HG03135 (cell line): ENCODE results near the gene MALAT1.

ENCODE experiments used
- ATAC-seq: cut with Tn5 transposase; IDR thresholded peaks from one replicate; pipeline ENCODE4 v1.9.1; 2021; ENCODE audit warnings: mild to moderate bottlenecking, moderate library complexity; ENCODE audit not compliant: unreplicated experiment

MALAT1 gene

DNA sequence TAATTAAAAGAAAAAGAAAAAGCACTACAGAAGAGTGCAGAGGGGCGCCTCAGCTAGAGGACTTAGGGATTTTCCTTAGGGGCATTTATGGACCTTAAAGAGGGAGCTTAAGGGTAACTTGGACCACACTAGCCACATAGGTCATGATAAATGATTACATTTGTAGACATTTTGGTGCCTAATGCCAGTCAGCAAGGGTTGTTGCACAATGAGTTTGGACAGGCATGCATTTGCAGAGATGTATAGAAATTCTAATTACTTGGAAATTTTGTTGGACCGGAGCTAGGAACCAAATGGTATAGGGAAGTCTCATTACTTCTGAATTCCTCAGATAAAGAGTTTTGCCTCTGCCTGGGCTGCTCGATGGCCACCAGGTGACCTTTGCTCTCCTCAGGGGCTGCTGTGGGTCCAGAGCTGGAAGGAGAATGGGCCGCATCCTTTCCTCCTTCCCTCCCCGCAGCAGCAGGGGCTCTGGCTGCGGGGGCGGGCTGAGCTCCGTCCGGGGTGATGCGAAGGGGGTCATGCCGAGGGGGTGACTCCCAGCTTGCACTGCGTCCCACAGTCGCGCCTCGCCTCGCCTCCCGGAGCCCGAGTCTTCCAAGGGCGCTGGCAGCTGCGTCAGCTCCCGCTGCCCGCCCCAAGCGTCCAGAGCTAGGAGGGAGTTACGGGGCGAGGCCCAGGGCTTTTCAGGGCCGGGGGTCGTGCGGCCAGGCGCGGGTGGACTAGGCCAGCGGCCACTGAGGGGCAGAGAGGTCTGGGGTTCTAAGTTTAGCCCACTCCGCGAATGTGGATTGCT, 20.3 kb upstream of the MALAT1 start:
- no peak for ATAC-seq

- ATAC-seq: no peak
Measured at GRCh38 chr11:65479184-65480145, 19.4 kb upstream of the MALAT1 start.

GRCh38 chr11:65482306-65482850, 16.5 kb upstream of the MALAT1 start:
- no peak for ATAC-seq

- no peak for ATAC-seq
Measured at GRCh38 chr11:65485920-65486219, 13.0 kb upstream of the MALAT1 start.

GRCh38 chr11:65486570-65487466, 12.0 kb upstream of the MALAT1 start:
- no peak for ATAC-seq

DNA sequence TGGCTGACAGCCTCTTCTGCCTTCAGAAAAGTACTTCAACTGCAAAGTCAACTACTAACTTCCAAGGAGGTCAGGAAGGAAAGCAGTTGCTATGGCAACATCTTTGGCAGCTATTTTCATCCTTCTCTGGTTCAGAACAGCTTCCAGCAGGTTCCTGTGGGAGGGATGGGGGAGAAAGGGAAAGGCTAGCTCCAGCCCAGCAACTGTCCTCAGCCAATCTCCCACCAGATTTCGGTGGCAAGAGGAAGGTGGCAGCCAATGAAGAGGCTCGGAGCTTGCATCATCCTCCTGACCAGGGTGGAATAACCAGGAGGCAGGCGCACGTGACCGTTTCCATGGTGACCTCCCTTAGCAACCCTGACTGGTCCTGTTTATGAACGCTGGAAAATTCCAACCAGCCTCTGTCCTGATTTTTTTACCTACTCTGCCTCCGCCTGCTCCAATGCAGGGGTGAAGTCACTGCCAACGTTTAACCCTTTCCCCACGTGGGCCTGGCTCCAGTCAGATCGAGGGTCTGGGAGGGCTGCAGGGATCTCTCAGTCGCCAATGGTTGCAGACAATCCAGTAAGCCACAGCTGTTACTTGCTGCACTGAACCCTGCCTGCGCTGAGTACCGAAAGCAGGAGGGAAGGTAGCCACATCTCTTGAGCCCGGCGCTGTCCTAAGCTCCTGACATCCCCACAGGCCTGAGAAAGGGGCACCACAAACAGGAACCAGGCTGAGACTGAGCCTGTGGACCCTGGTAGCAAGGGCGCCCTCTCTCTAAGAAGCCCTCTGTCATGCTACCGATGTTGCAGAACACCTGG, 11.2 kb upstream of the MALAT1 start:
- ATAC-seq: peak; percentile 54

DNA sequence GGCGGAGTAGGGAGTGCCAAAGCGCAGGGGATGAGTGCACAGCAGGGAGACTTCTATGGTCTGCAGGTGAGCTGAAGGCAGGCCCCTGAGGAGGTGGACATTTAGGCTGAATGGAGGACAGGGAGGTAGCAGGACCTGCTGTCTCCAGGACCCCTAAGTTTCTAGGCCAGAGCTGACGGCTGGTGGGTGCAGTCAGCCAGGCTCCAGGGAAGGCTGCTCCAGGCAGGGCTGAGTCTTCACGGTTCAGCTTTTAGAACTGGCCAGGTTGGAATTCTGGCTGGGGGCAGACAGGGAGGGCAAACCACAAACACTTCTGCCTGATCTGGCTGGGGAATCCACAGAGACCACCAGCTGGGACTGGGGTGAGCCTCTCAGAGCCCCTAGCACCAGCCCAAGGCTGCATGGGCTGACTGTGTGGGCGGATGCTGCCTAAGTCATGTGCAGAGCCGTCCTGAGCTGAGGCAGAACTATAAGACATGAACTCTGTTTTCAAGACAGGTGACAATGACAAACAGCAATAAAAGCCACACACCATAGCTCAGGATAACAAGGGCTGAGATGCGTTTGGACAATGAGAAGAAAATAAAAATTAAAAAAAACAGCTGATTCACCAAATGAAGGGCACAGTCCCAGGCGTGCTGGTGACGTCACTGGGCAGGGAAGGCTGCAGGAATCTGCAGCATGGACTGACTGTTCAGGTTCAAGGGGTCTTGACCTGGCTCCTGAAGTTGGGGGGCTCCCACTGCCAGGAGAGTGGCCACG, 10.4 kb upstream of the MALAT1 start:
- no peak for ATAC-seq

- ATAC-seq: no peak
Measured at GRCh38 chr11:65489035-65489705, 9.7 kb upstream of the MALAT1 start.

DNA sequence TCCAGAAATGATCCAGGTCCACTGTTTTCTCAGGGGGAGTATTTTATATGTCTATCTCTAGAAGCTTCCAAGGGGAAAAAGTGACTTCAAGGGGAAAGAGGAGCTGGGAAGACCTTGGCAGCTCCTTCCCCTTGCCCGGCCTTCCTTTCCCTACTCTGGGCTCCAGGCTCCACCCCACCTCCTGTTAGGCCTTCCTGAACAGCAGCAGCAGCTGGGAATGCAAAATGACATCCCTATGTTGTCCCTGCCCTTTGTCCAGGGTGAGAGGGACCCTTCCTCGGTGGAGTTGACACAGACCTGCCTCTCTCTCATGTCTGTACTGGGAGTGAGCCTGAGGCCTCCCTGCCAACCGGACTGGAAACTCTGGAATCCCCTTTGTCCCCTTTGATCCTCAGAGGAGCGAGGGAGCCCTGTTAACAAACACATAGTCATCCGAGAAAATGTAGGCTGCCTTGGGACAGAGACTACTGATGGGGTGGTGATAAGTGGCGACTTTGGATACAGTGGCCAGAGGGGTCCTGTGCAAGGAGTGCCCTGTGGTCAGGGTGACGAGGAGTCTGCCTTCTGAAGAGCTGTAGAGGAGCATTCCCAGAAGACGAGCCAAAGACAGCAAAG, 9.0 kb upstream of the MALAT1 start:
- ATAC-seq: no peak

- ATAC-seq: no peak
Measured at GRCh38 chr11:65491163-65491465, 7.7 kb upstream of the MALAT1 start.

DNA sequence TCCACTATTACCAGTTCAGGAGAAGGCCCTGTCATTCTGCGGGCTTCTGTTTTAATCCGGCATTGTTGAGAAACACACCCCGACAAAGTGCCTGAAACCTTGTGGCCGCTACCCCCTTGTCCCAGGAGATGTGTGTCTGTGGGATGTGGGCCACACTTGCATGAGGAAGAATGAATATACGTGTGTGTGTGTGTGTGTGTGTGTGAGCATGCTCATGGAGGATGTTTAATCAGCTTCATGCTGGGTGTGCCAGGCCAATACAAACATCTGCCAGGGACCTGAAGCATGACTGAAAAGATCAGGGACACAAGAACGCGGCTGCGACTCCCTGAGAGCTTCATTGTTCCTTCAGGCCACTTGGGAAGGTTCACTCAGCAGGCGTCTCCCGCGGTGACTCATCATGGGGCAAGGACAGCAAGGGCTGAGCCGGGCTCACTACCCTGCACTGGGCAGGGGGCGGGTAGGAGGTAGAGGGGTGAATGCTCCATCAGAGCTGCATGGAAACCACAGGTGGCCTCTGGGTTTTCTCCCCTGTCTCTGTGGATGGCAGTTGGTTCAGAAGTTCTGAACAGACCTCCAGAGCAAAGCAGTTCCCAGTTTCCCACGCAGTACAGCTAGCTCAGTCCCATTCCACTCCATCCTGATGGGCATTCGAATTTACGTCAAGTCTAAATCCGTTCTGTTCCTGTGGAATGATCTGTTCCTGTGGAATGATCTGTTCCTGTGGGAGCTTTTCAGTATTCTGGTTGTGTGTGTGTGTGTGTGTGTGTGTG, 7.0 kb upstream of the MALAT1 start:
- no peak for ATAC-seq

DNA sequence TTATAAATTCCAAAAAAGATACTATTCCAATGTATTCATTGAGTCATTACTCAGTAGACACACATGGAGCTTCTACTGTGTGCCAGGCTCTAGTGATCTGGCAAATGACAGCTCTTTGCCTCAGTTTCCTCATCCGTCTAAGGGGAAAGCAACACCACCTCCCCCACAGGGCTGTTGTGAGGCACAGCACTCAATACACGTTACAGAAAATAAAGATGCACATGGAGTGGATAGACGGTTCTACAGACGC, 6.5 kb upstream of the MALAT1 start:
- no peak for ATAC-seq

DNA sequence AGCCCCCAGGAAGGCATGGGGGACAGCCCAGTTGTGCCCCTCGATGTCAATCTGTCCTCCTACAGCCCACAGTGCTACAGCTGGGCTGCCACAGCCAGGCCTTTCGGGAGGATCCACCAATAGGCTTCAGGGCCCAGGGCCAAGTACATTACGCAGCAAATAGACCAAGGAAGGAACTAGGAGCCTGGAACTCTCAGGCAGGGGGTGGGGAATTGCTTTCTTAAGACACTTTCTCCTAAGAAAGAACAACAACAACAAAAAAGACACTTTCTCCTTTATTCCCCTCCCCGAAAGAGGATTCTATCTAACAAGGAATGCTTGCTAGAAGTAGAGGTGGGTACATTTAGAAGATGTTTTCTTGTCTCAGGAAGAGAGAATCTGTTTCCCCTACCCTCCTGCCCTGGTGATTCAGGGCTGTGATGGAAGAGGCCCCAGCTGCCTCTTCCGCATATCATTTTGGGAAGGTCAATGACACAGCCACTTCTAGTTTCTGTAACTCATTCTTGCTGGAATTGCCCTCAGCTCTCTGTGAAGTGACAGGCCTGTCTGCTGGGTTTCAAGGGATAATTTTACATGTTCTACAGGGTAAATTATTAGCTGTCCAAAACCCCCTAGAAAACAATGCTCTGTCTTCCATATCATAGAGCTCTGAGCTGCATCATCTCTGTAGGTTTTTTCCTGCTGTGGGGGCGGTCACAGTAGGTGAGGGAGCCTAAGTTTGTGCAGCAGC, 6.0 kb upstream of the MALAT1 start:
- ATAC-seq: no peak

- no peak for ATAC-seq
Measured at GRCh38 chr11:65493367-65494176, 5.3 kb upstream of the MALAT1 start.

- no peak for ATAC-seq
Measured at GRCh38 chr11:65496304-65497140, 2.3 kb upstream of the MALAT1 start.
